ENCODE data around the gene NAXE. TPM values are rescaled to one million over a fixed set of nuclear protein-coding genes. Genes with fewer than 3 reads are reported as not detected.
"Not testable (repeated sequence)": the region's sequence is repeated elsewhere in the genome, so short reads cannot be mapped to it uniquely, and the experiment has no call there.

NAXE gene
- total RNA-seq, 6 donors from 2014 or later: 46.1 to 81.1 (median 60.0) TPM

DNA sequence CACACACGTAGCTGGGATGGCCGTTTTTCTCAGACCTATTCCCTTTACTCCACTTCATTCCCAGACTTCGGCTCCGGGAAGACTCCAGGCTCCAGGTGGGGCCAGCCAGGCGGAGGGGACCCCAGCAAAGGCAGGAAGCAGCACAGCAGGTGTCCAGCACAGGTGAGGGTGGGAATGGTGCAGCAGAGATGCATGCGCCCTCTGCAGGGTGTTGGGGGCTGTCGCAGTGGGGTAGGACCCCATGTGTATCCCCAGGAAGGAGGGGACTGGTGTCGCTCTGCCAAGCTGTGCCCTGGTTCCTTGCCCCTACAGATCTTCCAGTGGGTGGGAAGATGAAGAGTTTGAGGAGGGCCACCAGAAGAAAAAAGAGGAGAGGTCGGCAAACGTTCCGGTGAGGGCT is 6.8 kb upstream of the NAXE start:
- Histone ChIP-seq H3K27me3 (no peaks in the 10 kb centered on the region), H3K27ac (no peak overlapping the region), H3K4me1 (no peaks in the 10 kb centered on the region), H3K36me3 (no peaks in the 10 kb centered on the region), H3K4me3 (no peak overlapping the region), H3K9me3 (no peaks in the 10 kb centered on the region)
- ATAC-seq (ENCODE audit: low FRiP score in 2 of 2): no peak
- peak in 1 of 2 donors; percentile 44 for DNase-seq
- no peak for TF ChIP-seq POLR2AphosphoS5 (IDR thresholded peaks at IDR 0.05)
- TF ChIP-seq POLR2A (IDR thresholded peaks at IDR 0.05): no peak
- TF ChIP-seq EP300 (IDR thresholded peaks at IDR 0.05): no peak
- TF ChIP-seq, protein P1, sequence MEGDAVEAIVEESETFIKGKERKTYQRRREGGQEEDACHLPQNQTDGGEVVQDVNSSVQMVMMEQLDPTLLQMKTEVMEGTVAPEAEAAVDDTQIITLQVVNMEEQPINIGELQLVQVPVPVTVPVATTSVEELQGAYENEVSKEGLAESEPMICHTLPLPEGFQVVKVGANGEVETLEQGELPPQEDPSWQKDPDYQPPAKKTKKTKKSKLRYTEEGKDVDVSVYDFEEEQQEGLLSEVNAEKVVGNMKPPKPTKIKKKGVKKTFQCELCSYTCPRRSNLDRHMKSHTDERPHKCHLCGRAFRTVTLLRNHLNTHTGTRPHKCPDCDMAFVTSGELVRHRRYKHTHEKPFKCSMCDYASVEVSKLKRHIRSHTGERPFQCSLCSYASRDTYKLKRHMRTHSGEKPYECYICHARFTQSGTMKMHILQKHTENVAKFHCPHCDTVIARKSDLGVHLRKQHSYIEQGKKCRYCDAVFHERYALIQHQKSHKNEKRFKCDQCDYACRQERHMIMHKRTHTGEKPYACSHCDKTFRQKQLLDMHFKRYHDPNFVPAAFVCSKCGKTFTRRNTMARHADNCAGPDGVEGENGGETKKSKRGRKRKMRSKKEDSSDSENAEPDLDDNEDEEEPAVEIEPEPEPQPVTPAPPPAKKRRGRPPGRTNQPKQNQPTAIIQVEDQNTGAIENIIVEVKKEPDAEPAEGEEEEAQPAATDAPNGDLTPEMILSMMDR (IDR thresholded peaks at IDR 0.05): peak in 1 of 6 experiments; percentile 6
- 56 to 57% methylated on average over 8 to 11 of the region's 11 CpGs for WGBS, 2 donors

DNA sequence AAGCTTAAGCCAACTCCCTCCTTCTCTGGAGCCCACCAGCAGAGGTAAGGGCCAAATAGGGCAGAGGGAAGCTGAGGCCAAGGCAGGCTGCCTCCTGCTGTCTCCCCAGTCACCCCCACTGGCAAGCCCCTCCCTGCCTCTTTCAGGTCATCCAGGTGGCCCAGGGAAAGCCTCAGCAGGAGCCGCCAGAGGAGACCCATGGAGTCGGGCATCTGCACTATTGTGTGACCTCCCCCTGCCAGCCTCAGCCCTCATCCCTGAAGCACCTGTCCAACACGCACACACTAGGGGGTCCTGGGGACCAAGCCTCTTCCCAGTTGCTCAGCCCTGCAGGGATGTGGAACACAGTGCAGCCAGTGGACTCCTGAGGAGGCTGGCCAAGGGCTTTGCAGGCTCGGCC is 5.3 kb upstream of the NAXE start:
- Histone ChIP-seq H3K27me3 (no peaks in the 10 kb centered on the region), H3K36me3 (no peaks in the 10 kb centered on the region), H3K4me1 (peaks cover 0 to 5% (median 4%) of the 10 kb centered on the region in 4 donors), H3K27ac (no peak overlapping the region), H3K4me3 (no peak overlapping the region), H3K9me3 (no peaks in the 10 kb centered on the region)
- TF ChIP-seq POLR2AphosphoS5 (IDR thresholded peaks at IDR 0.05) (no peak), EP300 (IDR thresholded peaks at IDR 0.05) (no peak), POLR2A (IDR thresholded peaks at IDR 0.05) (no peak)
- TF ChIP-seq, protein P1 (IDR thresholded peaks at IDR 0.05): no peak
- DNase-seq (no peak), ATAC-seq (ENCODE audit: low FRiP score in 2 of 2) (no peak)
- 62 to 68% methylated on average over 4 of the region's 4 CpGs for WGBS, 2 donors

DNA sequence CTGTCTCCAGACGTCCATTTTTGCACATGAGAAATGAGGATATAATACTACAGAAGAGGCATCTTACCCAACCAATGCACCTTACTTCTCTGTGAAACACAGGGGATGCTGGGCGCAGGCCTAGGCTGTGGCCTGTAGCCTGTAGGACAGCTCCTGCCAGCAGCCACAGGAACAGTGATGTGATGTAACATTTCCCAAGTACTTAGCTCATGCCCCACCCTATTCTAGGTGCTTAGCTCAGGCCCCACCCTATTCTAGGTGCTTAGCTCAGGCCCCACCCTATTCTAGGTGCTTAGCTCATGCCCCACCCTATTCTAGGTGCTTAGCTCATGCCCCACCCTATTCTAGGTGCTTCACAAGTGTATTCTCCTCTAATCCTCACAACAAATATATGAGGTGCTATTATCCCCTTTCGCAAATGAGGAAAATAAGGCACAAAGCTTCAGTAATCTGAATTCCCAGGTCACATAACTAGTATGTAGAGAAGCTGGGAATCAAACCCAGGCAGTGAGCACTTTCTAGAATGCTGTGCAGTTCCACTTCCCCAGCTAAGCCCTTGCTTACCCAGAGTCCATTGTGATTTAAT is 4.6 kb upstream of the NAXE start:
- ATAC-seq (ENCODE audit: low FRiP score in 2 of 2): no peak
- 87% methylated on average over 3 of the region's 3 CpGs for WGBS, 2 donors
- H3K9me3 ChIP-seq: no peaks in the 10 kb centered on the region
- no peaks in the 10 kb centered on the region for H3K36me3 ChIP-seq
- DNase-seq: peak in 1 of 2 donors; percentile 57
- TF ChIP-seq POLR2A (IDR thresholded peaks at IDR 0.05) (no peak), EP300 (IDR thresholded peaks at IDR 0.05) (no peak), POLR2AphosphoS5 (IDR thresholded peaks at IDR 0.05) (no peak)
- TF ChIP-seq, protein P1 (IDR thresholded peaks at IDR 0.05): no peak
- no peaks in the 10 kb centered on the region for H3K27me3 ChIP-seq
- no peak overlapping the region for H3K27ac ChIP-seq
- H3K4me3 ChIP-seq: no peak overlapping the region
- peaks cover 1 to 8% (median 6%) of the 10 kb centered on the region in 4 donors for H3K4me1 ChIP-seq

DNA sequence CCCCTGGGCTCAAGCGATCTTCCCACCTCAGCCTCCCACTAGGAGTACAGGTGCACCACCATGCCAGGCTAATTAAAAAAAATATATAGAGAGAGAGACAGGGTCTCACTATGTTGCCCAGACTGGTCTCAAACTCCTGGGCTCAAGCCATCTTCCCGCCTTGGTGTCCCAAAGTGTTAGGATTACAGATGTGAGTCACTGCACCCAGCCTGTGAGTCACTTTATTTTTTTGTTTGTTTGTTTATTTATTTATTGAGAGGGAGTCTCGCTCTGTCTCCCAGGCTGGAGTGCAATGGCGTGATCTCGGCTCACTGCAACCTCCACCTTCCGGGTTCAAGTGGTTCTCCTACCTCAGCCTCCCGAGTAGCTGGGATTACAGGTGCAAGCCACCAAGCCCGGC is 3.6 kb upstream of the NAXE start:
- H3K27me3 ChIP-seq; H3K4me3 ChIP-seq; H3K36me3 ChIP-seq; ATAC-seq (ENCODE audit: low FRiP score in 2 of 2); H3K27ac ChIP-seq; DNase-seq; H3K9me3 ChIP-seq: not testable (repeated sequence)
- WGBS, 2 donors: 83 to 96% methylated on average over 7 to 8 of the region's 8 CpGs
- peaks cover 7 to 18% (median 12%) of the 10 kb centered on the region in 4 donors for H3K4me1 ChIP-seq

DNA sequence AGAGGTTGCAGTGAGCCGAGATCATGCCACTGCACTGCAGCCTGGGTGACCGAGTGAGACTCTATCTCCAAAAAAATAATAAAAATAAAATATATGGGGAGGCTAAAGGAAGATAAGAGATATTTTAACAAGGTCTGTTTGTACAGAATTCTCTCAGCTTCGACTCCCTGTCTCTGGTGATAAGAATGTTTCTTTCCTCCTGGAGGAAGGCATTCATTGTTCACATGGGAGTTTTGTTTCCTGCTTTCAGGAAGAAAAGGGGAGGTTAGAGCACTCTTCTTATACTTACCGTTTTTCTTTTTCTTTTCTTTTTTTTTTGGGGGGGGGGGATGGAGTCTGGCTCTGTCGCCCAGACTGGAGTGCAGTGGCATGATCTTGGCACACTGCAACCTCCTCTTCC is 2.0 kb upstream of the NAXE start:
- no peak for ATAC-seq (ENCODE audit: low FRiP score in 2 of 2)

More for the DNA sequence above, 2.0 kb upstream of the NAXE start:
- H3K27ac ChIP-seq: no peak overlapping the region
- TF ChIP-seq, protein P1 (IDR thresholded peaks at IDR 0.05): no peak
- TF ChIP-seq POLR2AphosphoS5 (IDR thresholded peaks at IDR 0.05) (no peak), EP300 (IDR thresholded peaks at IDR 0.05) (no peak), POLR2A (IDR thresholded peaks at IDR 0.05) (no peak)
- DNase-seq: no peak
- no peaks in the 10 kb centered on the region for H3K27me3 ChIP-seq
- H3K36me3 ChIP-seq: peaks cover 0 to 11% (median 3%) of the 10 kb centered on the region in 4 donors
- no peaks in the 10 kb centered on the region for H3K9me3 ChIP-seq
- H3K4me3 ChIP-seq: no peak overlapping the region
- 51 to 52% methylated on average over 5 of the region's 5 CpGs for WGBS, 2 donors
- H3K4me1 ChIP-seq: peaks cover 7 to 18% (median 12%) of the 10 kb centered on the region in 4 donors
